NCI-H82 treated with DMSO at 0.1 percent for 48 hours (cell line): ENCODE results near the gene NT5C1A.

ENCODE experiments used
- DNase-seq: peaks from one replicate; lab custom pipeline; 2025; ENCODE audit not compliant: unreplicated experiment; lab: John Stamatoyannopoulos, UW

The NT5C1A gene

GRCh38 chr1:39690225-39690624 is 18.3 kb upstream of the NT5C1A start:
- no peak for DNase-seq

- no peak for DNase-seq
Observed at GRCh38 chr1:39689635-39690034, 17.7 kb upstream of the NT5C1A start.

- no peak for DNase-seq
Observed at GRCh38 chr1:39689214-39689613, 17.3 kb upstream of the NT5C1A start.

GRCh38 chr1:39688706-39689105 is 16.8 kb upstream of the NT5C1A start:
- no peak for DNase-seq

GRCh38 chr1:39687243-39687642 is 15.3 kb upstream of the NT5C1A start:
- DNase-seq = no peak

GRCh38 chr1:39685071-39685470 is 13.2 kb upstream of the NT5C1A start:
- no peak for DNase-seq

- no peak for DNase-seq
Observed at GRCh38 chr1:39684313-39684664, 12.4 kb upstream of the NT5C1A start.

GRCh38 chr1:39683591-39684312 is 11.8 kb upstream of the NT5C1A start:
- no peak for DNase-seq

- DNase-seq = no peak
Observed at GRCh38 chr1:39681999-39682398, 10.1 kb upstream of the NT5C1A start.

- DNase-seq = no peak
Observed at GRCh38 chr1:39681294-39681693, 9.4 kb upstream of the NT5C1A start.

GRCh38 chr1:39680751-39681150 is 8.8 kb upstream of the NT5C1A start:
- no peak for DNase-seq

GRCh38 chr1:39679821-39680220 is 7.9 kb upstream of the NT5C1A start:
- no peak for DNase-seq

- no peak for DNase-seq
Observed at GRCh38 chr1:39678889-39679288, 7.0 kb upstream of the NT5C1A start.

GRCh38 chr1:39677645-39678044 is 5.7 kb upstream of the NT5C1A start:
- no peak for DNase-seq

- no peak for DNase-seq
Observed at GRCh38 chr1:39676948-39677548, 5.1 kb upstream of the NT5C1A start.

GRCh38 chr1:39675220-39675619 is 3.3 kb upstream of the NT5C1A start:
- DNase-seq = no peak

- DNase-seq = no peak
Observed at GRCh38 chr1:39673215-39673614, 1.3 kb upstream of the NT5C1A start.

- DNase-seq = no peak
Observed at GRCh38 chr1:39672551-39672947, 642 bp upstream of the NT5C1A start.

- DNase-seq = no peak
Observed at GRCh38 chr1:39671433-39671792, 494 bp downstream of the NT5C1A start.

GRCh38 chr1:39670689-39671088 is 1.2 kb downstream of the NT5C1A start:
- DNase-seq = no peak

GRCh38 chr1:39668894-39669293 is 3.0 kb downstream of the NT5C1A start:
- no peak for DNase-seq

- no peak for DNase-seq
Observed at GRCh38 chr1:39668111-39668510, 3.8 kb downstream of the NT5C1A start.

GRCh38 chr1:39666772-39667171 is 5.1 kb downstream of the NT5C1A start:
- no peak for DNase-seq
